ENCODE results near the gene CARMIL1.

The CARMIL1 gene

GRCh38 chr6:25250878-25251277 lies 28.3 kb upstream of the CARMIL1 start:
- WGBS: 82% methylated on average over 4 of the region's 5 CpGs

DNA sequence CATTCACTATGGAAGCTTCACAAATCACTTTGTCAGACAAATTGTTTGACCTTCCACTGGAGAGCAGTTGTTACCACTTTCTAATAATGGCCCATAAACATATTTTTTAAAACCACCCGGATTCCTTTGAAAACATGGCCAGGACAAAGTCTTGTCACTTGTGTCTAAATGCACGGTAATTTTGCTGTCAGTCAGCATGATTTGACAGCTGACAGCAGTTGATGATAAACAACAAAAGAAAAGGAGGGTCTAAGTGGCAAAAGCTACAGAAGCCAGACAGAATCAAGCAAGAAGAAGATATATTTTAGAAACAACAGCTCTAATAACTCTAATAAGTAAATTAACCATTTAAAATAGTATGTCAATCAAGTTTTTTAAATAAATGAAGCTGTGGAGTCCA lies 27.7 kb upstream of the CARMIL1 start:
- no peak overlapping the region for H3K9ac ChIP-seq (ENCODE audit: low read depth, low read length)
- no peaks in the 10 kb centered on the region for H3K27me3 ChIP-seq (ENCODE audit: insufficient read depth, low read length)
- H3K36me3 ChIP-seq (ENCODE audit: insufficient read depth, low read length): no peaks in the 10 kb centered on the region
- no peak overlapping the region for H3K4me3 ChIP-seq (ENCODE audit: low read length)
- no peaks in the 10 kb centered on the region for H3K9me3 ChIP-seq (ENCODE audit: insufficient read depth, low read depth, low read length)
- no peaks in the 10 kb centered on the region for H3K4me1 ChIP-seq (ENCODE audit: insufficient read depth, low read length)
- WGBS: 85% methylated on average over 2 of the region's 2 CpGs
- no peak overlapping the region for H3K27ac ChIP-seq (ENCODE audit: low read depth, low read length)

More at GRCh38 chr6:25250878-25251277, 28.3 kb upstream of the CARMIL1 start:
- Histone ChIP-seq H3K9ac (ENCODE audit: low read depth, low read length) (no peak overlapping the region), H3K4me3 (ENCODE audit: low read length) (no peak overlapping the region), H3K4me1 (ENCODE audit: insufficient read depth, low read length) (no peaks in the 10 kb centered on the region), H3K27ac (ENCODE audit: low read depth, low read length) (no peak overlapping the region), H3K9me3 (ENCODE audit: insufficient read depth, low read depth, low read length) (no peaks in the 10 kb centered on the region), H3K36me3 (ENCODE audit: insufficient read depth, low read length) (no peaks in the 10 kb centered on the region), H3K27me3 (ENCODE audit: insufficient read depth, low read length) (no peaks in the 10 kb centered on the region)

GRCh38 chr6:25253351-25253750 lies 25.8 kb upstream of the CARMIL1 start:
- no peaks in the 10 kb centered on the region for H3K27me3 ChIP-seq (ENCODE audit: insufficient read depth, low read length)
- H3K4me3 ChIP-seq (ENCODE audit: low read length): no peak overlapping the region
- H3K27ac ChIP-seq (ENCODE audit: low read depth, low read length): no peak overlapping the region
- WGBS: 94% methylated on average over 4 of the region's 4 CpGs
- H3K9me3 ChIP-seq (ENCODE audit: insufficient read depth, low read depth, low read length): no peaks in the 10 kb centered on the region
- H3K9ac ChIP-seq (ENCODE audit: low read depth, low read length): no peak overlapping the region
- no peaks in the 10 kb centered on the region for H3K4me1 ChIP-seq (ENCODE audit: insufficient read depth, low read length)
- no peaks in the 10 kb centered on the region for H3K36me3 ChIP-seq (ENCODE audit: insufficient read depth, low read length)

DNA sequence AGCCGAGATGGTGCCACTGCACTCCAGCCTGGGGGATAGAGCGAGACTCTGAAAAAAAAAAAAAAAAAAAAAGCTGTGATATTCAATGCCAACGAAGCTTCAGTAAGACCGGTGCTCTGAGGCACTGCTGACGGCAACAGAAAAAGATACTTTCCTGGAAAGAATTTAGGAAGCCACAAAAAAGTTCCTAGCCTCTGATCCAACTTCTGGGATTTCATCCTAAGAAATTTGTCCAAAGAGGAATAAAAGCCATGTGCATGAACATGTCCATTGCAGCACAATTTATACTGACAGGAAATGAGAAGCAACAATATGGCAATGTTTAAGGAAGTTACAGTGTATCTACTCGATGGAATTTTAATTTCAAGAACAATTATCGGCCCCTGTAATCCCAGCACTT lies 24.5 kb upstream of the CARMIL1 start:
- H3K4me3 ChIP-seq (ENCODE audit: low read length): no peak overlapping the region
- no peak overlapping the region for H3K27ac ChIP-seq (ENCODE audit: low read depth, low read length)
- no peaks in the 10 kb centered on the region for H3K9me3 ChIP-seq (ENCODE audit: insufficient read depth, low read depth, low read length)
- no peaks in the 10 kb centered on the region for H3K4me1 ChIP-seq (ENCODE audit: insufficient read depth, low read length)
- H3K9ac ChIP-seq (ENCODE audit: low read depth, low read length): no peak overlapping the region
- no peaks in the 10 kb centered on the region for H3K36me3 ChIP-seq (ENCODE audit: insufficient read depth, low read length)
- 91% methylated on average over 7 of the region's 7 CpGs for WGBS
- H3K27me3 ChIP-seq (ENCODE audit: insufficient read depth, low read length): no peaks in the 10 kb centered on the region

DNA sequence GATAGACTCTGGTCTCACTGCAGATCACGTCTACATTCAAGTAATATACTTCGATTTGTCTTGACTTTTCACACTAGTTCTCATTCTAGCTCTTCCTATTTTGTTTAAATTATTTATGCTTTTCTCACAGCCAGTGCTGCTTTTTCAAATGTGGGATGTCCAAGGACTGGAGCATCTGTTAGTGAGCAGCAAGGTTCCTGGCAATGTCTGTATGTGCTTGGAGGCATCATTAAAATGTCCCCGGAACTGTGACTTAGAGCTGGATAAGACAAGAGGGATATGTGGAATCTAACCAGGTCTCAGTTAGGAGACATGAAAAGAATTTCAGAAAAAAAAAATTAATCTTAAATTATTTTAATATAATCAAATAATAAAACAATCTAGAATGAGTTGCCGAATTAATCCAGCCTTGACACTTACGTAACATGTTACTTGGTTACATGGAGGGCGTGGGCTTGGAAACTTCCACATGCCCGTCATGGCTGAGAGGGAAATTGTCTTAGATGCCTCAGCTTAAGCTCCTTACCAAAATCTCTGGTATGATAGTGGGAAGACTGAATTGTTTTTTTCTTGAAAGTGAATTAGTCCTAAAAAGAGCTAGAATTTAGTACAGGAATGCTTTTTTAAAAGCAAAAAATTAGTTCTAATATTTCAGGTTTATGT lies 21.4 kb upstream of the CARMIL1 start:
- Histone ChIP-seq H3K9me3 (ENCODE audit: insufficient read depth, low read depth, low read length) (no peaks in the 10 kb centered on the region), H3K36me3 (ENCODE audit: insufficient read depth, low read length) (no peaks in the 10 kb centered on the region), H3K27ac (ENCODE audit: low read depth, low read length) (no peak overlapping the region), H3K9ac (ENCODE audit: low read depth, low read length) (no peak overlapping the region), H3K4me1 (ENCODE audit: insufficient read depth, low read length) (no peaks in the 10 kb centered on the region), H3K27me3 (ENCODE audit: insufficient read depth, low read length) (no peaks in the 10 kb centered on the region), H3K4me3 (ENCODE audit: low read length) (no peak overlapping the region)
- WGBS: 94% methylated on average over 5 of the region's 7 CpGs

DNA sequence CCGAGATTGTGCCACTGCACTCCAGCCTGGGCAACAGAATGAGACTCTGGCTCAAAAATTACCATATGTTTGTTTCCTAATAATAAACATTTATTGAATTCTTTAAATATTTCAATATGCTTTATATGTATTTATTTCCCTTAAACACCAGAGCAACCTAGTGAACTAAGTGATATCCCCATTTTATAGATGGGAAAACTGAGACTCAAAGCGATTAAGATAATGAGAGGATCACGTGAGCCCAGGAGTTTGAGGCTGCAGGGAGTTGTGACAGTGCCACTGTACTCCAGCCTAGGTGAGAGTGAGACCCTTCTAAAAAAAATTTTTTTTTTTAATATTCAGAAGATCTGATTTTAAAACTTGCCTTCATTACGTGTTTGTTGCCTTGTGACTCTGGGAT lies 19.4 kb upstream of the CARMIL1 start:
- H3K27ac ChIP-seq (ENCODE audit: low read depth, low read length): no peak overlapping the region
- WGBS: 96% methylated on average over 4 of the region's 4 CpGs
- H3K27me3 ChIP-seq (ENCODE audit: insufficient read depth, low read length): no peaks in the 10 kb centered on the region
- no peak overlapping the region for H3K9ac ChIP-seq (ENCODE audit: low read depth, low read length)
- no peaks in the 10 kb centered on the region for H3K4me1 ChIP-seq (ENCODE audit: insufficient read depth, low read length)
- no peaks in the 10 kb centered on the region for H3K9me3 ChIP-seq (ENCODE audit: insufficient read depth, low read depth, low read length)
- H3K4me3 ChIP-seq (ENCODE audit: low read length): no peak overlapping the region
- no peaks in the 10 kb centered on the region for H3K36me3 ChIP-seq (ENCODE audit: insufficient read depth, low read length)

- Histone ChIP-seq H3K27ac (ENCODE audit: low read depth, low read length) (no peak overlapping the region), H3K27me3 (ENCODE audit: insufficient read depth, low read length) (no peaks in the 10 kb centered on the region), H3K9ac (ENCODE audit: low read depth, low read length) (no peak overlapping the region), H3K4me3 (ENCODE audit: low read length) (no peak overlapping the region), H3K36me3 (ENCODE audit: insufficient read depth, low read length) (no peaks in the 10 kb centered on the region), H3K4me1 (ENCODE audit: insufficient read depth, low read length) (no peaks in the 10 kb centered on the region), H3K9me3 (ENCODE audit: insufficient read depth, low read depth, low read length) (no peaks in the 10 kb centered on the region)
- WGBS: 100% methylated on average over 1 of the region's 2 CpGs
These were observed 15.5 kb upstream of the CARMIL1 start for GRCh38 chr6:25263657-25264056.

DNA sequence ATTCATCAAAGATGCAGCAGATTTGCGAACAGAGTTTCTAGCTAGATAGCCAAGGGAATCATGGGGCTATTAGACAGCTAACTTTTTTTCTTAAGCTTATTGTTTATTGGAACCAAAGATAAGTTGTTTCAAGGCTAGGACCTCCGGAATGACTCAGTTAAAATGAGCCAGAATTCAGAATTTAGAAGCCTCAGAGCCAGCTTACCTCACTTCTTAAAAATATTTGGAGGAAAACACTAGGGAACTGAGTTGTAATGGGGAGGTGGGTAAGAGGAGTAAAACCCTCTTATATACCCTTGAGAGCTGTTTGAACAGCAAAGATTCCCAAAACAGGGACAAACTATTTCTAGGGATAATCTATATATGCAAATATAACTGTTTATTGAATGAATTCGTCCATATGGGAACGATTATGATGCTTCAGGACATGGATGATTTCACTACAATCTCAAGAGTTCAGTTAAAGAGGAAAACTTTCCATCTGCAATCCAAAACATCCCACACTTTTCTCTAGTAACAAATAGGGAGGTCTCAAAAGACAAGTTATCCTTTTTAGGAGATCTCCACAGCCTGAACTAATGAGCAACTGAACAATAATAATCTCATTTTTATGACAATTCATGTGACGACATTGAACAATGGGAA lies 12.6 kb upstream of the CARMIL1 start:
- Histone ChIP-seq H3K36me3 (ENCODE audit: insufficient read depth, low read length) (no peaks in the 10 kb centered on the region), H3K4me3 (ENCODE audit: low read length) (no peak overlapping the region), H3K27me3 (ENCODE audit: insufficient read depth, low read length) (no peaks in the 10 kb centered on the region), H3K9me3 (ENCODE audit: insufficient read depth, low read depth, low read length) (no peaks in the 10 kb centered on the region), H3K9ac (ENCODE audit: low read depth, low read length) (no peak overlapping the region), H3K4me1 (ENCODE audit: insufficient read depth, low read length) (peaks cover 11% of the 10 kb centered on the region; the same call in 1 of the 2 replicates), H3K27ac (ENCODE audit: low read depth, low read length) (no peak overlapping the region)
- WGBS: 95% methylated on average over 4 of the region's 5 CpGs

- Histone ChIP-seq H3K36me3 (ENCODE audit: insufficient read depth, low read length) (no peaks in the 10 kb centered on the region), H3K4me1 (ENCODE audit: insufficient read depth, low read length) (peaks cover 11% of the 10 kb centered on the region; the same call in 1 of the 2 replicates), H3K9me3 (ENCODE audit: insufficient read depth, low read depth, low read length) (no peaks in the 10 kb centered on the region), H3K27ac (ENCODE audit: low read depth, low read length) (no peak overlapping the region), H3K9ac (ENCODE audit: low read depth, low read length) (no peak overlapping the region), H3K4me3 (ENCODE audit: low read length) (no peak overlapping the region), H3K27me3 (ENCODE audit: insufficient read depth, low read length) (no peaks in the 10 kb centered on the region)
- 91% methylated on average over 2 of the region's 3 CpGs for WGBS
These were observed 11.5 kb upstream of the CARMIL1 start for GRCh38 chr6:25267662-25268061.

DNA sequence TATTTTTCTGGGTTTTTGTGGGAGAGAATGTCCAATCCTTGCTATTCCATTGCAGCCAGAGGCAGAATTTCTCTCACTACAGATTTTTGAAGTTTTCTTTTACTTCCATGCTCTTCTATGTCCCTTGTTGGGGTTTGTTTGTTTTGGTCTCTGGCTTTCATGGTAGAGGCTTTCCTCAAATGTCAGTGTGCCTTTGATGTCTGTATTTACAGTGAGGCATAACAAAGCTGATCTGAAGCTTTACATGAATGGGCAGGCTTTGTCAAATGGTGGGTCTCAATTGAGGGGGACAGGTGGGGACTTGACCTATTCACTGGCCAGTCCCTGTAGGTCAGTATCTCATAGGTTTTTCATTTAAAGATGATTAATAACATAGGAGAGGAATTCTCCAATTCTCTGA lies 8.6 kb upstream of the CARMIL1 start:
- no peak overlapping the region for H3K4me3 ChIP-seq (ENCODE audit: low read length)
- H3K9me3 ChIP-seq (ENCODE audit: insufficient read depth, low read depth, low read length): no peaks in the 10 kb centered on the region
- H3K27ac ChIP-seq (ENCODE audit: low read depth, low read length): no peak overlapping the region
- no peaks in the 10 kb centered on the region for H3K36me3 ChIP-seq (ENCODE audit: insufficient read depth, low read length)
- no peaks in the 10 kb centered on the region for H3K27me3 ChIP-seq (ENCODE audit: insufficient read depth, low read length)
- H3K4me1 ChIP-seq (ENCODE audit: insufficient read depth, low read length): peaks cover 11% of the 10 kb centered on the region; the same call in 1 of the 2 replicates
- no peak overlapping the region for H3K9ac ChIP-seq (ENCODE audit: low read depth, low read length)

- Histone ChIP-seq H3K9ac (ENCODE audit: low read depth, low read length) (no peak overlapping the region), H3K27ac (ENCODE audit: low read depth, low read length) (no peak overlapping the region), H3K9me3 (ENCODE audit: insufficient read depth, low read depth, low read length) (no peaks in the 10 kb centered on the region), H3K36me3 (ENCODE audit: insufficient read depth, low read length) (no peaks in the 10 kb centered on the region), H3K4me1 (ENCODE audit: insufficient read depth, low read length) (peaks cover 16% of the 10 kb centered on the region), H3K4me3 (ENCODE audit: low read length) (no peak overlapping the region), H3K27me3 (ENCODE audit: insufficient read depth, low read length) (no peaks in the 10 kb centered on the region)
- WGBS: 94% methylated on average over 1 of the region's 1 CpG
These were observed 3.7 kb upstream of the CARMIL1 start for GRCh38 chr6:25275436-25275835.
